MM.1S (cell line): ENCODE data around the gene ZNF628.

Experiments
- DNase-seq: peaks from one replicate; pipeline ENCODE4 v3.0.0-alpha.2; 2015
- H2AFZ ChIP-seq: fragments of 300-600 bp; sonication (generic); 2 replicates; pipeline ENCODE4 v1.6.0; 2016; ENCODE audit warnings: antibody characterized with exemption, low read length
- H3F3A ChIP-seq: fragments of 300-600 bp; sonication (generic); 2 replicates; pipeline ENCODE4 v1.6.1; 2016; ENCODE audit warnings: mild to moderate bottlenecking, antibody characterized with exemption, low read length, moderate library complexity, mixed read lengths; ENCODE audit not compliant: insufficient read depth
- H3K27ac ChIP-seq: fragments of 300-600 bp; sonication (generic); 2 replicates; pipeline ENCODE4 v1.5.1; 2016; ENCODE audit warnings: mild to moderate bottlenecking, low read length
- H3K27me3 ChIP-seq: fragments of 300-600 bp; sonication (generic); replicated peaks from 2 replicates; pipeline ENCODE4 v1.6.0; 2016; ENCODE audit warnings: low read length; ENCODE audit not compliant: insufficient read depth
- H3K36me3 ChIP-seq: fragments of 300-600 bp; sonication (generic); replicated peaks from 2 replicates; pipeline ENCODE4 v1.6.1; 2016; ENCODE audit warnings: mild to moderate bottlenecking, low read length, mixed read lengths; ENCODE audit not compliant: insufficient read depth
- H3K4me1 ChIP-seq: fragments of 300-600 bp; sonication (generic); 2 replicates; pipeline ENCODE4 v1.6.1; 2016; ENCODE audit warnings: low read length, mixed read lengths
- H3K4me2 ChIP-seq: fragments of 300-600 bp; sonication (generic); 2 replicates; pipeline ENCODE4 v1.6.0; 2016; ENCODE audit warnings: low read depth, low read length
- H3K4me3 ChIP-seq: fragments of 300-600 bp; sonication (generic); 2 replicates; pipeline ENCODE4 v1.5.1; 2016; ENCODE audit warnings: low read length, mixed read lengths
- H3K79me2 ChIP-seq: fragments of 300-600 bp; sonication (generic); 2 replicates; pipeline ENCODE4 v1.6.1; 2016; ENCODE audit warnings: mixed run types, low read length, mixed read lengths
- H3K9ac ChIP-seq: fragments of 300-600 bp; sonication (generic); 2 replicates; pipeline ENCODE4 v1.6.1; 2016; ENCODE audit warnings: low read length, mixed read lengths
- H3K9me2 ChIP-seq: fragments of 300-600 bp; sonication (generic); replicated peaks from 2 replicates; pipeline ENCODE4 v1.6.1; 2016; ENCODE audit warnings: mild to moderate bottlenecking, low read length, mixed read lengths; ENCODE audit not compliant: insufficient read depth
- H3K9me3 ChIP-seq: fragments of 300-600 bp; sonication (generic); replicated peaks from 2 replicates; pipeline ENCODE4 v1.6.1; 2016; ENCODE audit warnings: mild to moderate bottlenecking, low read length, mixed read lengths; ENCODE audit not compliant: insufficient read depth
- H4K20me1 ChIP-seq: fragments of 300-600 bp; sonication (generic); 2 replicates; pipeline ENCODE4 v1.6.1; 2016; ENCODE audit warnings: mild to moderate bottlenecking, low read length, moderate library complexity, mixed read lengths; ENCODE audit not compliant: insufficient read depth
- CTCF ChIP-seq: fragments of 300-600 bp; sonication (generic); IDR thresholded peaks from 2 replicates; pipeline ENCODE4 v1.5.1; 2016; ENCODE audit warnings: antibody characterized with exemption, low read length, mixed read lengths
- EZH2 ChIP-seq: fragments of 300-600 bp; sonication (generic); optimal IDR thresholded peaks from 2 replicates; pipeline ENCODE3; 2017; ENCODE audit warnings: low read depth, mild to moderate bottlenecking, antibody characterized with exemption, low read length, mixed read lengths
- EZH2phosphoT487 ChIP-seq: fragments of 300-600 bp; sonication (generic); IDR thresholded peaks from 2 replicates; pipeline ENCODE4 v1.6.1; 2018; ENCODE audit warnings: antibody characterized with exemption, low read length

Gene ZNF628

DNA sequence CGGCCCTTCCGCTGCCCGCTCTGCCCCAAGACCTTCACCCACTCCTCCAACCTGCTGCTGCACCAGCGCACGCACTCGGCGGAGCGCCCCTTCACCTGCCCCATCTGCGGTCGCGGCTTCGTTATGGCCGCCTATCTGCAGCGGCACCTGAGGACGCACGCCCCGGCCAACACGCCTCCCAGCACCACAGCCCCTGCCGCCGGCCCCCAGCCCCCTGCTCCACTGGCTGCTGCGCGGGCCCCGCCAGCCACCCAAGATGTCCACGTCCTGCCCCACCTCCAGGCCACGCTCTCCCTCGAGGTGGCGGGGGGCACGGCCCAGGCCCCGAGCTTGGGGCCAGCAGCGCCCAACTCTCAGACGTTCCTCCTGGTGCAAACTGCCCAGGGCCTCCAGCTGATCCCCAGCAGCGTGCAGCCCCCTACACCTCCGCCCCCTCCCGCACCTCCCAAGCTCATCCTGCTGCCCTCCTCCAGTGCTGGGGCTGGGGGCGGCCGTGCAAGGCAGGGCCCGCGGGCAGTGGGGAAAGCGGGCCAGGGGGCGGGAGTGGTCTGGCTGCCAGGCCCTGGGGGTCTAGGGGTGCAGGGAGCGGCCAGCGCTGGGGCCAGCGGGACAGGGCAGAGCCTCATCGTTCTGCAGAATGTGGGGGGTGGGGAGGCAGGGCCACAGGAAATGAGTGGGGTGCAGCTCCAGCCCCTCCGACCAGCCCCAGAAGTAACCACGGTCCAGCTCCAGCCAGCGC is 6.7 kb downstream of the ZNF628 start:
- Histone ChIP-seq H4K20me1 (no peaks in the 10 kb centered on the region), H3F3A (no peaks in the 10 kb centered on the region), H3K4me3 (no peak overlapping the region), H3K4me1 (no peaks in the 10 kb centered on the region), H3K36me3 (no peaks in the 10 kb centered on the region), H3K9me3 (no peaks in the 10 kb centered on the region), H2AFZ (no peak overlapping the region), H3K9me2 (no peaks in the 10 kb centered on the region), H3K27me3 (peaks cover 40% of the 10 kb centered on the region), H3K9ac (no peak overlapping the region), H3K4me2 (no peak overlapping the region), H3K27ac (no peak overlapping the region), H3K79me2 (peaks cover 10% of the 10 kb centered on the region)
- TF ChIP-seq CTCF (no peak), EZH2 (no peak), EZH2phosphoT487 (no peak)
- DNase-seq, result no peak

- Histone ChIP-seq H3K4me1 (no peaks in the 10 kb centered on the region), H3K36me3 (no peaks in the 10 kb centered on the region), H2AFZ (no peak overlapping the region), H3K4me2 (no peak overlapping the region), H3K4me3 (no peak overlapping the region), H3K27me3 (peaks cover 45% of the 10 kb centered on the region), H4K20me1 (no peaks in the 10 kb centered on the region), H3K79me2 (peaks cover 2% of the 10 kb centered on the region; the same call in 1 of the 2 replicates), H3K9me2 (no peaks in the 10 kb centered on the region), H3F3A (no peaks in the 10 kb centered on the region), H3K27ac (no peak overlapping the region), H3K9me3 (no peaks in the 10 kb centered on the region), H3K9ac (no peak overlapping the region)
- TF ChIP-seq EZH2, result no peak
- no peak for TF ChIP-seq EZH2phosphoT487
- TF ChIP-seq CTCF, result no peak
- no peak for DNase-seq
Measured at GRCh38 chr19:55483706-55484592, 7.5 kb downstream of the ZNF628 start.

DNA sequence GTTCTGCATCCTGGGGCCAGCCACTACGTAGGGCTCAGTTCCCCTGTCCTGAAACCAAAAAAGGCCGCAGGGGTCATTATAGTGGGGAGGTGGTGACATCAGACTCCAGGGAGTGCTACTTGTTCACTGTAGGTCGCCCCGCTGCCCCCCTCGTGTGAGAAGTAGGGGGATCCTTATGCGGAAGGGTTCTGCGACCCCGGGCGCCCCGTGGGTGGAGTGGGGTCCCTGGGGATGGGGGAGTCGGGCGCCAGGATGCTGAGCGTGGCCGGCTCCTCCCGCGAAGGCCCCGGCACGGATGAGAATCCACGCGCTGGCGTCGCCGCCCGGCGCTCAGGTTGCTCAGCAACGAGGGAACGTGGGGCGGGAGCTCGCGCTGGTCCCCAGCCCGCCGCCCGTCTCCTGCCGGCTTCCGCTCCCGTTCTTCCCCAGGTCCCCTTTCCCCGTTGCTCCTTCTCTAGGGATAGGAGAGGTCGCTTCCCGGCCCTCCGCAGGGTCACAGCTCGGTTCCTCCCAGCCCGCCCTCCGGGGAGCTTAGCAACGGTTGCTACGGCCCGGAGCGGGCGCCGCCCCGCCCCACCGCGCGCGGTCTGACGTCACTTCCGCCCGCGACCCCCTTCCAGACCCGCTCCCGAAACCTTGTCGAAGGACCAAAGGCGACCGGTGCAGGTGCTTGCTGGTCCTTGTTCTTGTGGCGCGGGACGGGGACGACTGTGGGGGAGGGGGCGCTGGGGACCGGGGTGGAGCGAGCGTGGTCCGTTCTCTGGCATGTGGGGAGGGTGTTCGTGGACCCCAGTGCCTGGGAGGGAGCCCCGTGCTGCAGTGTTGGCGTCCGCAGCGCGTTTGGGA is 8.4 kb downstream of the ZNF628 start, which contains the start of gene NAT14:
TSS of gene NAT14 (plus strand) at position 596 of the 846 bp plus-strand sequence. CDS start 521 bp downstream, outside the sequence.
- Histone ChIP-seq H2AFZ (no peak within 1 kb of the TSS), H3K4me2 (no peak within 1 kb of the TSS), H3K27ac (no peak within 1 kb of the TSS), H3K79me2 (no peaks in the 10 kb centered on the region), H3K27me3 (peaks cover 53% of the 10 kb centered on the region), H3F3A (no peaks in the 10 kb centered on the region), H3K4me1 (no peaks in the 10 kb centered on the region), H3K9ac (no peak within 1 kb of the TSS), H3K4me3 (no peak within 1 kb of the TSS), H3K36me3 (no peaks in the 10 kb centered on the region), H4K20me1 (no peaks in the 10 kb centered on the region), H3K9me2 (no peaks in the 10 kb centered on the region), H3K9me3 (no peaks in the 10 kb centered on the region)
- no peak for TF ChIP-seq CTCF
- TF ChIP-seq EZH2, result no peak
- TF ChIP-seq EZH2phosphoT487, result no peak
- no peak for DNase-seq
